GM18907 (cell line): Measurements from ENCODE around the gene PDE7B.

Source experiments
- ATAC-seq: cut with Tn5 transposase; IDR thresholded peaks from one replicate; pipeline ENCODE4 v1.9.1; 2021; ENCODE audit warnings: mild to moderate bottlenecking, moderate library complexity; ENCODE audit not compliant: unreplicated experiment

Gene PDE7B

DNA sequence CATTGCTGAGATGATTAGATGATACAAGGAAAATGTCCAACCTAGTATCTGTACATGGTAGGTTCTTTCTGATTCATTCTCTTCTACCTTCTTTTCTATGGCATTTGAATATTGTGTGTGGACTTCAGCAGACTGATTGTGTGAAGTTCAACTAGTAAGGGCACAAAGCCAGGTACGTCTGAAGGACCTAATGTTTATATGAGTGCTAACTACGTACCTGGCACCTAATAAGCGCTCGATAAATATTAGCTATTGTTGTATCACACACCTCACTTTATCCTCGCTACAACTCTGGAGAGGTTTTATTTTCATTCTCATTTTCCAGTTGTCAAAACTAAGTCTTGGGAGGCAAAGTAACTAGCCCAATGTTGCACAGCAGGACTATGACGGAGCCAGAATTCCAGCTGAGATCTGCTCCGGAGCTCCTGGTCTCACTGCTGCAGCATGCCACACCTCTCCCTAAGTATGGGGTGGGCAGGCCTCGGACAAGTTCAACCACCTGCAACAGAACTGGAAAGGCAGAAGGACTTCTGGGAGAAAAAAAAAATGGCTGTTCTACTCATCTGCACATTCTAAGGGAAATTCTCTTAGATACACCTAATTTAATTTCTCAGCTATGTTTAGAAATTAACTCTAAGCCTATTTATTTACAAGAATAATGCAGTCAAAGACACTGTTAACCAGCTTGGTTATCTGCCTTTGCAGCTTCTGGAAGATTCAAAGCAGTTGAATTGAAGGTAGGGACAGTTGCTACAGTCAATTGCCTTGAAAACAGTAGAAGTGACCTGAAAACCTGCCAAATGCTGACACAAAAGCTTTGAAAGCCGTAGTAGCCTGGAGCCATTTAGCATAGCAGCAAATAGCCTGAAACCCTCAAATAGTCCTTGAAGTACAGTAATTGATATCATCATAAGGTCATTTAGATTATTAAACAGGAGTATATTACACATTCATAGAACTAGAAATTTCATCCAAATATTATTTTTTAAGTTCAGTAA is 165.0 kb downstream of the PDE7B start:
- ATAC-seq: no peak

DNA sequence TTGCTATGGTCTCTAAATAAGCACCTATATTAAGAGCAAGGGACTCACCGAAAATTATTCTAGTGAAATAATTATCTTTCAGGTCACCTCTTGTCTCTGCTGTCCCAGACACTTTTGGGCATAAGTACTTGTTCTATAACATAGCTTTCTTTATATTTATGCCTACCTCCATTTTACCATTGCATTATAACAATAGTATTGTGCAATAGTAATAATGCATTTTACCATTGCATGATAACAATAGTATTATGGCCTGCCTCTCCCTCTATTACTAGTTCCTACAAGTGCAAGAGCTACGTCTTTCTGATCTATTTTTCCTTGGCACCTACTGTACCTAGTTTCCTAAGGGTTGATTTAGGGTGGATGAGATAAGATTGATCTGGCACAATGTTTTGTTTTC is 169.2 kb downstream of the PDE7B start:
- no peak for ATAC-seq

DNA sequence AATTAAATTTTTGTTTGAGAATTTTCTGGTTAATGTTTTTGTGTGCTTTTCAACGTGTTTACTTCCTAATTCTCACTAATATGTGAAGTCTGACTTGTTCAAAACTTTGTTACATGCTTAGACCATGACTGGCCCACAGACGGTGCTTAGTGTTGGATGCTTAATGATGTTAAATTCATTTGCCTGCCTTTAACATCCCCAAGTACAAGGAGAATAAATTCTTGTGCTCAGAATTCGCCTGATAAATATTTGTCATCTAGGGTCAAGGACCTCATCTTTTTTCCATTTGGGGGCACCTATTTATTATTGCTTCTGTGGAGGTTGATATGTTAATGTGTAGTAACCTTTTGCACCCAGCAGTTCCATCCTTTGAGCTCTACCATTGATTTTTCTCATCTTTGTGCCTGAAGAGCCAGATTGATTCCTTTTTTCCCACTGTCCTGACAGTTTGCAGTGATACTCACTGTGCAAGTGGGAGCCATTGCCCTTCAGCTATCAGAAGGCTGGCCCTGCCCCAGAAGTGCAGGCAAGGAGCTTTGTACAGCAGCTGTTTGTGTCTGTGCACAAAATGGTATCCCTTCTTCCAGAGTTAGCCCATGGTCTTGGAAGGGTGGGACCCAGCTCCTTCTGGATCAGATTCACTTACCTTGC is 170.8 kb downstream of the PDE7B start:
- ATAC-seq: no peak

- no peak for ATAC-seq
These were observed 173.2 kb downstream of the PDE7B start for GRCh38 chr6:136024711-136025110.

DNA sequence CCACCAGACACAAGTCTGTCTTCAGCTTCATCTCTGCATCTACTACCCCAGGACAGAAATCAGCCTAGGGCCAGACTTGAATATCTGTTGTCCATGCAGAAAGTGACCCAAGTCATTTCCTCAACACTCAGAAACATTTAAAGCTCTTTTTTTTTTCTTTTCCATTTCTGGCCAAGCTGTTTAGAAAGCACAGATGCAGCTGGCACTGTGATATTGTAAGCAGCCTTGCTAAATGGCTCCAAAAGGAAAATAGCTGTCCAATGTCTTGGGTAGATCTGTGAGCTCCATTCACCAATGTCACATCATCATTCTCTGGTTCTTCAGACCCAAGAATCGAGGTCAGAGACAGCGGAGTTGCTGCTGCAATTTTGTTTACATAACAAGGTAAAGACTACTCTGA is 174.2 kb downstream of the PDE7B start:
- no peak for ATAC-seq

DNA sequence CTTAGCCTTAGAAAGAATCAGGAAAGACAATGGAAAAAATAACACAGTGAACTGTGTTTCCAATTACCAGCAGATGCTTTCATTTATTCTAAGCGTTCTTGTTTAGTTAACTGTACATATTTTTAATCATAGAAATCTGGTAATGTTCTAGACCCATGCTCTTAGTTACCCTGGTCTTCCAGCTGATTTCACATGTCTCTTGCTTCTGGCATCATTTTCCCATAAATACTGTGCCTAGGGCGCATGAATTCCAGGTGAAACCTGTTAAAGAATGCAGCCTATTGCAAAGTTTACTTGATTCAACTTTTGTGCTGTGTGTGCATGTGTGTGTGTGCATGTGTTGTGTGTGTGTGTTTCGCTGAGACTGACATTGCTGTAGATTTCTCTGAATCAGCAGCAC is 178.6 kb downstream of the PDE7B start:
- ATAC-seq: no peak

DNA sequence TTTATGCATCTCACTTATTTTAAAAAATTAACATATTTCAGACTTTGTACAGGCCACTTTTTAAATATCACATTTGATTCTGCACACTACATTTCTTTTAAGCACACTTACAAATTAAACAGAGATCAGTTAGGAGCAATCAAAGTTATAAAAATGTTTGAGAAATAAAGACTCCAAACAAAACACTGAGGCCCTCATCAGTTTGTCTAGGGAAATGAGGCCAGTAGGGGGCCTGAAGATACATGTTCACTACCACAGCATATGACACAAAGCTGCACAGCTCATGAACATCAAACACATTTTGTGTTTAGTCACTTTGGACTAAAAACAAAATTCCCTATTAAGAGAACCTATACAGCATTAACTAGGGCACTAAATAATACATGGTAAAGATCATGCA is 180.5 kb downstream of the PDE7B start:
- no peak for ATAC-seq

DNA sequence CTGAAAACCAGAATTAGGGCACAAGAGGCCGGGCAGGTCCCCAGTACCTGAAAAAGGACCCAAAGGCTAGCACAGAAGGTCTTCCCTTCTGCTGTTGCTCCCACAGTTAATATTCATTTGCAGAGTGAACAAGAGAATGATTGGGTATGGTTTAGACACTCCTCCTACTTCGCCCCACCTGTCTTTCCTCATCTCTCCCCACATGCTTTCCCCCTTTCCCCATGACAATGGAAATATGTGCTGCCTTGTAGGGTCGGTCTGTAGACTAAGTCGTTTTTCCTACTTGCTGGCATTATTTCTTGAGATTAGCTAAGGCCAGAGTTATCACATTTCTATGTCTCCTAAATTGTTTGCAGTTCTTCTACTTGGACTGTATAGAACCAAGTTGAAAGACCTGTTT is 181.9 kb downstream of the PDE7B start:
- ATAC-seq: no peak

GRCh38 chr6:136034422-136034821 is 182.9 kb downstream of the PDE7B start:
- no peak for ATAC-seq

- ATAC-seq: no peak
These were observed 184.0 kb downstream of the PDE7B start for GRCh38 chr6:136035378-136036070.

DNA sequence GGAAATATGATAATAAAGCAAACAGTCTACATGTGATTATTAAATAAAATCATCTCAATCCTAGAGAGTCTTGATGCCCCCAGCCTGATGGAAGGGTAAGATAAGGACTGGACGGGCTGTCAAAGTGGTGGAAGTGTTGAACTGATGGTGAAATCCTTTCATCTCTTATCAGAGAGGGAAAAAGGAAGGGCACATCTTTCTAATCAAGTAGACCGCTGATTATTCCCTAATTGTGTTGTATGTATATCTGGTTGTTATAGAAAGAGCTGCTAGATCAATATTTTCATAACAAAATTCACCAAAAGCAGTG is 184.5 kb downstream of the PDE7B start:
- ATAC-seq: no peak

DNA sequence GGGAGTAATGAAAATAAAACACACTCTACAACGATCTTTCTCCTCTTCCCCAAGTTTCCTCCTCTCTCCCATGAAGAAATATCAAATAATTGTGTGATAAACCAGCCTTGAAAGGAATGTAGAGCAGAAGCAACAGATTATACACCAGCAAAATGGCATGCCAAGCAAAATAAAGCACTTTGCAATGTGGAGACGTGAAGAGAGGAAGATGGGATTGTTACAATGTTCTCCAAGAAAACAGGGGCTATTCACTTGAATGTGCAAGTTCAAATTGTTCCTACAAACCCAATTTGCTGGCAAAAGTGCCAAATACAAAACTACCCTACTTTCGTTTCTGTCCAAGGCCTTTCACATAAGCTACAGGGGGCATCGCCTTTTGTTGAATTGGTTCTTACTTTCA is 185.1 kb downstream of the PDE7B start:
- no peak for ATAC-seq

GRCh38 chr6:136037242-136037875 is 185.9 kb downstream of the PDE7B start:
- no peak for ATAC-seq

- ATAC-seq: no peak
These were observed 186.5 kb downstream of the PDE7B start for GRCh38 chr6:136037876-136038460.

GRCh38 chr6:136038531-136038930 is 187.0 kb downstream of the PDE7B start:
- ATAC-seq: no peak

DNA sequence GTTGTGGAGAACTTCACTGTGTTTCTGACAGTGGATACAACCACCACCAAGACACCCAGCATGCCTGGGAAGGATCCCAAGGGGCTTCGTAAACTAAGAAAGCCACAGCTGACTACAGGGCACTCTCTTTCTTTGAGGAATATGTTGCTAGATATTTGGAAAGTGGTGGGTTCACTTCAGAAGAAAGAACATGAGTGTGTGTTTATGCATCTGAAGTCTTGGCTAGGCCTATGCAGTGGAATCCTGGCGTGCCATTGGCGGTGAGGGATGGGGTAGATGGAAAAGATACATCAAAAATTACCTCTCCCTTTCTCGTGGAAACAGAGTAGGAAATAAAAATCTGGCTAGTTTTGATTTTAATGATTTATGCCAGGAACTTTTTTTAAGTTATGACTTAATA is 187.7 kb downstream of the PDE7B start:
- no peak for ATAC-seq

GRCh38 chr6:136050475-136050874 is 199.0 kb downstream of the PDE7B start:
- no peak for ATAC-seq

DNA sequence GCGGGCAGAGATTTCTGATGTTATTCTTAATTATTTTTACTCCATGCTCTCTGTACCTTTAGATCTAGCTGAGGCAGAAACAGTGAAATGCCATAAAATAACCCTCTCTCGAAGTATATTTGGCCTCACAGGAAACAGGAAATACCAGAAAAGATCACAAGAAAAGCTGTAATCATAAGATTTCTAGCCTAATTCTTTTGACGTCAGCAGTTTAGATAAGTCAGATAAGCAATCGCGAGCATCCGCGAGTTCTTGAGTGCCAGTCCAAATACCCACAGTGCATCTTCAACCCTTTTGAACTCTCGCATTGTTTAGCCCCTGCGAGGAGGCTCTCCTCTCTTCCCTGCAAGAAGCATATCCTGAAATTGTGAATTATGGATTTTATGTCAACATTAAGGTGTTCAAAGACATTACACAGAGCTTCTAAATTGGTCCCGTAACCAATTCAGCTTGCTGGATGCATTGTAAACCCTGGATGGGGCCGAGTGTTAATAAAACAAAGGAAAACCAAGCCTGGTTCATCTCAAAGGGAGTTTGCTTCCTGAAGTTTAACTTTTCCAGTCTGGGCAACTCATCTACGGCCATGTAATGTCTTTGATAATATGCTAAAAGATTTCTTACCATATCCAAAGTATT is 199.8 kb downstream of the PDE7B start:
- ATAC-seq: no peak

DNA sequence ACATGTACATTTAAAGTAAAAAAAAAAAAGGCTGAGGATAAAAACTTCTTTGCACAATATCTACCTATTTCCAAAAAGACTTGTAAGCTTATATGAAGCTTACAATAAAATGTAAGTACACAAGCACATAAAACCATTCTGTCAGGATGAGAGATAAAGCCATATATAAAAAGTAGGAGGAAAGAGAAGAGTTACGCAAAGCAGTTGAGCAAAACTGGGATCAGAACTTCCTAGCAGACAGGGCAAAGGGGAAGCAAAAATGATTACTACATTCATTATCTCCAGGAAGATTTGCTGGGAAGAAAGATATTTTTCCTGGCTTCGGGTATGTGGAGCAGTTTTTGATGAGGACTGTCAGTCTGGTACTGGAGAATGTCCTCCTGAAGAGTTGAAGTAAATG is 200.5 kb downstream of the PDE7B start:
- ATAC-seq: no peak

DNA sequence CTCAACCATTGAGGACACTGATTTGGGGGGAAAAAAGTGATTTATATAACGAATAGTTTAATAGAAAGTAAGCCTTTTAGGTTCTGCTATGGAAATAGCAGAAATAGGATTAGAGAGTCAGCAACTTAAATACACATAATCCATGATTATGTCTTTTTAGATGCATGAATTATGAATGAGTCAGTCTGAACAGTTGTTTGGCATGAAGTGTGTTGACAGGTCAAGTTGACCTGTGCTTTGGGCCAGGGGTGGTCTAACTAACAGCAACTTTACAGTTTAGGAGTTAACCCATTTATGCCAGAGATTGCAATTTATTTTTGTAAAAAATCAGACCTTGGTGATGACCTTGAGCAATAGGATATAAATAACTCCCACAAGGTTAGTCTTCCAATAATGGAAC is 207.4 kb downstream of the PDE7B start:
- ATAC-seq: no peak

DNA sequence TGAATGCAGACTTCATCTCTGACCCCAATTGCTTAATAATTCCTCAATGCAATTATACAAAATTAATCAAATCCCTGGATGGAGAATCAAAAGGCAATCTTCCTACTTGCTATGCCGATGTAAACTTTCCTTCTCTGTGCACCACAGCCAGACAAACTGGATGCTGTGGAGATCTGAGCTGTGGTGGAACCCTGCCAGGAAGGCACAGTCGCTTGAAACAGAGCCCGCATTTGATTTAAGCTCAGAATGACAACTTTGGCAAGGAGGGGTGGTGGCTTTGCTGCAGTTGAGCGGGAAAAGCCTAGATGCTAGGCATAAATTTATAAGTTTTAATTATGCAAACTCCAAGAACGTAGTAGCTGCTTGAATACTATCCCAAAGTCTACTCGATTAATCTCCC is 207.8 kb downstream of the PDE7B start:
- no peak for ATAC-seq
